Fibroblast of the aortic adventitia (primary cell): ENCODE data around the gene TIRAP. TPM values are rescaled to one million over a fixed set of nuclear protein-coding genes. Genes with fewer than 3 reads are reported as not detected.

ENCODE experiments used
- DNase-seq: peaks from one replicate; pipeline ENCODE4 v3.0.0-alpha.2; 2010; ENCODE audit warnings: low read depth
- H3K4me3 ChIP-seq: 2 replicates; pipeline ENCODE4 v1.5.1; 2011; ENCODE audit warnings: low read depth, mild to moderate bottlenecking, control low read depth, low read length, moderate library complexity
- CTCF ChIP-seq: IDR thresholded peaks from 2 replicates; pipeline ENCODE4 v1.5.1; 2011; ENCODE audit warnings: mild to moderate bottlenecking, low read length, control low read depth, inconsistent platforms; ENCODE audit not compliant: insufficient read depth
- total RNA-seq: library from RNA; depleted of rRNA; stranded (reverse); fragments of >200 nt; gene quantifications from 2 replicates; pipeline ENCODE4 v1.2.3, GENCODE V29; 2012; ENCODE audit warnings: low replicate concordance

The TIRAP gene
- total RNA-seq, 1 donor: 5.8 TPM

DNA sequence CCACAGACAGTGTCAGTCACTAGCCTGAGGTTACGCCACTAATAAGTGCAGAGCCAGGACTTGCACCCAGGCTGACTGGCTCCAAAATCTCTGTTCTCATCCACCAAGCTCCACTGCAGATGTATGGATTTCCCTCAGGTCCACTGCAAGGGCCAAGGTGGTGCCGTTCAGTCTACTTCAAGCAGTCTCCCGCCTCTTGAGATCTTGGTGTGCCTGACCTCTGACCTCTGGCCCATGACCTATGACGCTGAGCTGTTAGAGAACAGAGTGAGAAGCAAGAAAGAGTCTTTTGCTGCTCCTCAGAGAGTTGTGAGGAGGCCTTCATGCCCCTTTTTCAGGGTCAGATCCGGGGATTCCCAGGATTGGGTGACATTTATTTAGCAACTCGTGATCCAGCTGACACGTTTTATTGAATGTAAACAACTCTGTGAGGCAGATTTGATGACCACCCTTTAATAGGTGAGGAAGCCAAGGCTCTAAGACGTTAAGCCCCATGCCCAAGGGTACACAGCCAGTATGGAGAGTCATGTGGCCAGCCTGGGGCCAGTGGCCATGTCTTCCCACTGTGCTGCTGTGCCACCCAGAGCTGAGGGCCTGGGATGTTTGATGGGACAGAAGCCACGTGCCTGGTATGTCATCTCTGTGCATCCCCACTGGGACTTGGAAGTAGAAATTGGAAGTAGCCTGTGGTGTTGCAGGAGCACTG lies 46.2 kb downstream of the TIRAP start:
- DNase-seq: no peak
- no peak overlapping the region for H3K4me3 ChIP-seq
- TF ChIP-seq CTCF: no peak

DNA sequence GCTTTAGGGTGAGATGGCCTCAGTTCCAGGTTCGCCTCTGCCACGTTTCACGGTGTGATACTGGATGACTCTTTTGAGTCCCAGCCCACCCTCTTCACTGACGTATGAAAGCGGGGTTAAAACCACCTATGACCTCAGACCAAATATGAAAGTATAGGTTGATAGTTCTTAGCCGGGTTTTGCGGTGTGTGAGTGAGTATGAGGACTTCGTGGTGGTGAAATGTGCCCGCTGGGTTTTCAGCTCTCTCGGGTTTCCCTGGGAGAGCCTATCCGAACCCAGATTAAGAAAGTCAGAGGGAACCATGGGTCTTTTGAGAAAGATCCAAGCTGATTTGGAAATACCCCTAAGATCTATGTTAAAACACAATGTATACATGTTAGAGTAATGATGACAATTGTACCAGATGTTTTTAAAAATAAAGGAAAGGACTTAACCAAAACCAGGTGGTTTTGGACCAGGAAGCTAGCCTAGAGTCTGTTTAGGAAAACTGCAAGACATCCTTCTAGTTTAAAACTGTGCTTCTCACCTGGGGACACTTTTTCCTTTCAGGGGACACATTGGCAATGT lies 46.8 kb downstream of the TIRAP start:
- H3K4me3 ChIP-seq: no peak overlapping the region
- no peak for TF ChIP-seq CTCF
- DNase-seq: no peak

DNA sequence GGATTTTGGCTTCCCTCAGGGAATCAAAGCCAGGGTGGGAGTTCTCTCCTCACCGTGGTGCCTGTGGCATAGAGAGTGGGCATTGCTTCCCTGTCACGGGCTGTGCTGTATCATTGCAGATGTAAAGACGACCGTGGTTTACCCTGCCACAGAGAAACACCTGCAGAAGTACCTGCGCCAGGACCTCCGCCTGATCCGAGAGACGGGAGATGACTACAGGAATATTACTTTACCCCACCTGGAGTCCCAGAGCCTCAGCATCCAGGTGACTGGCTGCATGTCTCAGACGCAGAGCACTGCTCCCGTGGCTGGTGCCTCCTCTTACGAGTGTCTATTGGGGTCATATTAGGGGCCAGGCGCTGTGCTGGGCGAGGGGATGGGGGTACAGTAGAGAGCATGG lies 48.4 kb downstream of the TIRAP start:
- H3K4me3 ChIP-seq: no peak overlapping the region
- no peak for TF ChIP-seq CTCF
- no peak for DNase-seq

DNA sequence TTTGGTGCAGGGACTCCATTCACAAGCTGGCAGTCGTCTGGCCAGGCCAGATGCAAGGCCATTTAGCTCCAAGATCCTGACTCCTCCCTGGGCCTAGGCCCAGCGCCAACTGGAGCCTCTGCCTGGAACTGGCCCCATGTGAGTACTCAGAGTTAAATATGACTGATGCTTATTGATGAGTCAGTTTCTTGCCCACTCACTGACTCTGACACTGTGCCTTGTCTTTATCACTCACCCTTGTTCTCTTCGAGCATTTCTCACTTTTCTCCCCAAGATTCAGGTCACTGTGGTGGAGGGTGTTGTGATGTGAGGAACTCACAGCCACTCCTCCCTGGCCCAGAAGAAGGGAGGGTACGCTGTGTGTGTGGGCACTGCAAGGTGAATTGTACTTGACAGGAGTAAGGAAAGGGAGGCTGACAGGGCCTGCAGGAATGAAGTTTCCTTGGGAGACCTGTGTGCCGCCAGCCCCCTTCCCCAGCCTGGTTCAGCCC lies 49.4 kb downstream of the TIRAP start:
- no peak overlapping the region for H3K4me3 ChIP-seq
- DNase-seq: peak; percentile 86
- no peak for TF ChIP-seq CTCF

- DNase-seq: no peak
- no peak overlapping the region for H3K4me3 ChIP-seq
- TF ChIP-seq CTCF: no peak
Observed at GRCh38 chr11:126333142-126333541, 50.2 kb downstream of the TIRAP start.

DNA sequence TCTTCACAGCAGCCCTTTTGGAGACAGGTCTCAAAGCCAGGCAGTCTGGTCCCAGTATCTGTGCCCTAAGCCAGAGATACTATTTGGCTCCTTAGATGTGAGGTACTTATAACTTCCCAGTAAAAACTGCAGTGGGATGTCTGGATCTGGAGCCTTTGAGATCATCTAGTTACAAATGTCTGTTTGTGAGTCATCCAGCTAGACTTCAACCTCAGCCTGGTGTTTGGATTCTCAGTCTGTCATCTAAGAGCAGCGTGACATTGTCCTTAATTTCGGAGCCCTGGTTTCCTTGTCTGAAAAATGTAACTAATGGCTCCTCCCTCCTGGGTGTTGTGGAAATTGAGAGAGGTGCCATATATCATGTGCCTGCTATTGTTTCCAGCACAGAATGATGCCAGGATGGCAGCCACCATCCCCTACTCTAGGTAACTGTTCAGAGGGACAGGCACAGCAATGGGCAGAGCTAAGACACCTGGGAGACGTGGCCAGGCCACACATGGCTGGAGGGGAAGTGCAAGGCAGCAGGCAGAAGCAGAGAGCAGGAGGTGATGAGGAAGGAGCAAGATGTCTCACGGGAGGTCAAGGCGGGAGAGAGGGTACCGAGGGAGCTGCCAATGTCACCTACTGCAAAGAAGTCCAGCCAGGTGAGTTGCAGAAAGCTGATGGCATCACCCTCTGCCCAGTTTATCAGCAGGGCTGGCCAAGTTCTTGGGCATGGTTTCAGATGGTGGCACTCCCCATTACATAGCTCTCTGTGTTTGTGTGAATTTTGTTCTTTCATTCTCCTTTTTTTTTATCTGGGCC lies 52.0 kb downstream of the TIRAP start:
- no peak overlapping the region for H3K4me3 ChIP-seq
- no peak for DNase-seq
- no peak for TF ChIP-seq CTCF
